K562 (cell line): ENCODE measurements around the gene MAGOHB. TPM values are rescaled to one million over a fixed set of nuclear protein-coding genes. Genes with fewer than 3 reads are reported as not detected.

Experiments
- CHCHD3 ChIP-seq: fragments of 250-450 bp; sonication (Bioruptor Pico); IDR thresholded peaks from 2 replicates; pipeline ENCODE4 v2.1.2; 2022; ENCODE audit warnings: mild to moderate bottlenecking
- CHD7 ChIP-seq: fragments of 200-600 bp; sonication (generic); IDR thresholded peaks from one replicate; pipeline ENCODE4 v1.6.1; 2012; ENCODE audit warnings: mild to moderate bottlenecking, low read depth, low read length, inconsistent platforms
- CREB1 ChIP-seq, 2 experiments: sonication (generic) in 1 of 2; formaldehyde crosslinking in 1 of 2; IDR thresholded peaks; 2 replicates each; pipeline versions ENCODE4 v1.6.1 to v1.8.0; 2012 to 2022; ENCODE audit warnings: inconsistent platforms in 1 of 2, mild to moderate bottlenecking in 1 of 2, missing genetic modification reagents in 1 of 2, moderate library complexity in 1 of 2
- ETV5 ChIP-seq: sonication (generic); formaldehyde crosslinking; IDR thresholded peaks from 2 replicates; pipeline ENCODE4 v1.4.0; 2020; ENCODE audit warnings: low read depth, mild to moderate bottlenecking, missing genetic modification reagents
- HMG20A ChIP-seq: fragments of 450-650 bp; formaldehyde crosslinking; conservative IDR thresholded peaks from 2 replicates; pipeline ENCODE4 v1.4.0; 2020; ENCODE audit warnings: mild to moderate bottlenecking, mixed read lengths
- POLR2H ChIP-seq: IDR thresholded peaks from 2 replicates; pipeline ENCODE4 v1.6.1; 2016; ENCODE audit warnings: missing genetic modification characterization, low read depth, mild to moderate bottlenecking, control low read depth, missing compliant biosample characterization, moderate library complexity
- SMAD3 ChIP-seq: fragments of 450-650 bp; formaldehyde crosslinking; conservative IDR thresholded peaks from 2 replicates; pipeline ENCODE4 v1.4.0; 2020; ENCODE audit warnings: mild to moderate bottlenecking
- SP1 ChIP-seq: sonication (generic); formaldehyde crosslinking; IDR thresholded peaks from 2 replicates; pipeline ENCODE4 v1.8.1; 2022; ENCODE audit warnings: mild to moderate bottlenecking, missing genetic modification reagents
- ZFX ChIP-seq: sonication (generic); formaldehyde crosslinking; IDR thresholded peaks from 2 replicates; pipeline ENCODE4 v1.8.0; 2022; ENCODE audit warnings: mild to moderate bottlenecking, missing genetic modification reagents, moderate library complexity
- ZKSCAN1 ChIP-seq: fragments of 150-350 bp; IDR thresholded peaks from 2 replicates; pipeline ENCODE4 v1.6.1; 2016; ENCODE audit warnings: low read depth, low read length
- ZNF133 ChIP-seq: fragments of 250-450 bp; sonication (Bioruptor Pico); IDR thresholded peaks from 2 replicates; pipeline ENCODE4 v1.4.0; 2020; ENCODE audit warnings: mild to moderate bottlenecking
- ZNF263 ChIP-seq: sonication (generic); formaldehyde crosslinking; IDR thresholded peaks from 2 replicates; pipeline ENCODE4 v1.8.0; 2022; ENCODE audit warnings: mild to moderate bottlenecking, missing genetic modification reagents, borderline replicate concordance
- ZNF830 ChIP-seq: fragments of 250-450 bp; sonication (Bioruptor Pico); IDR thresholded peaks from 2 replicates; pipeline ENCODE4 v1.5.0; 2021; ENCODE audit warnings: mild to moderate bottlenecking
- polyA plus RNA-seq, 8 experiments: library from polyadenylated mRNA; depleted of rRNA in 4 of 8; stranded (reverse) in 5 of 8; unstranded in 3 of 8; fragments of >200 nt; fragmentation: Nextera tagmentation in 2 of 8; fragmentation: Illumina TruSeq in 1 of 8; extraction: Ambion mirVana in 2 of 8; extraction: Trizol in 1 of 8; gene quantifications; 2 replicates each; pipeline versions ENCODE4 v1.2.1 to v1.2.3, GENCODE V29; 2011 to 2014; ENCODE audit warnings: inconsistent platforms in 1 of 8, missing spikeins in 1 of 8
- total RNA-seq, 7 experiments: library from RNA; depleted of rRNA in 6 of 7; stranded (reverse); fragments of >200 nt in 6 of 7; fragmentation: Illumina TruSeq in 2 of 7; extraction: Trizol in 2 of 7; gene quantifications; 2 replicates each; pipeline versions ENCODE4 v1.2.1 to v1.2.3, GENCODE V29; 2011 to 2021; ENCODE audit warnings: low replicate concordance in 1 of 7
- TF ChIP-seq, protein P1 (sequence below): fragments of 150-350 bp; conservative IDR thresholded peaks from 2 replicates; pipeline ENCODE4 v1.6.1; 2014; ENCODE audit warnings: low read length

MAGOHB gene
- total and polyA plus RNA-seq, 9 of the 15 experiments (the other 6 are each of a cell fraction or from before 2014, with no cell fraction given), result 34.5 to 177 (median 85.4) TPM

DNA sequence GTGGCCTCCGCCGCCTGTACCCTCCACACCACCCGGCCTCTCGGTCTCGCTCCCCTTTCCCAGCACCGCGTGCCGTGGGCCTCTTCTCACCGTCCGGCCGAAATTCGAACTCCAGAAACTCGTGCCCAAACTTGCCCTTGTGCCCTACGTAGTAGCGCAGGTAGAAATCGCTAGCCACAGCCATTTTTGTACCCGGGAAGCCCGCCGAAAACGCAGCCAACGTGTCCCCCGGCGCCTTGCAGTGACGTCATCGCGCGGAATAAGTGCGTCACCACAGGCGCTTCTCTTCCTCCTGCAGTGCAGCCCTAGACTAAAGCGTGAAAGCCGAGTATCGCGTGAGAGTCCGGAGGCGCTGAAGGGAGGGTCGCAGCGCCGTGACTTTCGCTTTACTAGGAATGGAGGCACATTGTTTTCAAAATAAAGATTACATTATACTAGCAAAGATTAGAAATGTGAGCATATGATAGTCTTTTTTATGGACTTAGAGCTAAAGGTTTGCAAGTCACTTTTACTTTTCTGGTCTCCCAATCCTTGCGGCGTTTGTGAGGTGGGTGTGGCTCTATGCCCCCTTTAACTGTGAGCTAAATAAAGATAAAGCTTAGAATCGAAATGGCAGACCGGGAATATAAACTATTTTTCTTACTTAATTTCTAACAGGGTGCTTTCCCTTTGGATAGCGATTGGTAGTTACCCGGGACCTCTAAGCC lies at the start of gene MAGOHB (continued):
- TF ChIP-seq, protein P1, sequence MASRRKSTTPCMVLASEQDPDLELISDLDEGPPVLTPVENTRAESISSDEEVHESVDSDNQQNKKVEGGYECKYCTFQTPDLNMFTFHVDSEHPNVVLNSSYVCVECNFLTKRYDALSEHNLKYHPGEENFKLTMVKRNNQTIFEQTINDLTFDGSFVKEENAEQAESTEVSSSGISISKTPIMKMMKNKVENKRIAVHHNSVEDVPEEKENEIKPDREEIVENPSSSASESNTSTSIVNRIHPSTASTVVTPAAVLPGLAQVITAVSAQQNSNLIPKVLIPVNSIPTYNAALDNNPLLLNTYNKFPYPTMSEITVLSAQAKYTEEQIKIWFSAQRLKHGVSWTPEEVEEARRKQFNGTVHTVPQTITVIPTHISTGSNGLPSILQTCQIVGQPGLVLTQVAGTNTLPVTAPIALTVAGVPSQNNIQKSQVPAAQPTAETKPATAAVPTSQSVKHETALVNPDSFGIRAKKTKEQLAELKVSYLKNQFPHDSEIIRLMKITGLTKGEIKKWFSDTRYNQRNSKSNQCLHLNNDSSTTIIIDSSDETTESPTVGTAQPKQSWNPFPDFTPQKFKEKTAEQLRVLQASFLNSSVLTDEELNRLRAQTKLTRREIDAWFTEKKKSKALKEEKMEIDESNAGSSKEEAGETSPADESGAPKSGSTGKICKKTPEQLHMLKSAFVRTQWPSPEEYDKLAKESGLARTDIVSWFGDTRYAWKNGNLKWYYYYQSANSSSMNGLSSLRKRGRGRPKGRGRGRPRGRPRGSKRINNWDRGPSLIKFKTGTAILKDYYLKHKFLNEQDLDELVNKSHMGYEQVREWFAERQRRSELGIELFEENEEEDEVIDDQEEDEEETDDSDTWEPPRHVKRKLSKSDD, result peak; percentile 87; the same call in 1 of the 2 replicates
- TF ChIP-seq ZFX (peak; percentile 78), ZNF263 (CRISPR knock-in tag) (no peak), CREB1 (IDR thresholded peaks at IDR 0.05) (peak; percentile 99), CREB1 (CRISPR knock-in tag; IDR thresholded peaks at IDR 0.05) (peak; percentile 99), SMAD3 (no peak), SP1 (CRISPR knock-in tag) (peak; percentile 52; the same call in 1 of the 2 replicates), ETV5 (CRISPR knock-in tag) (no peak; the same call in 1 of the 2 replicates), ZNF830 (no peak), POLR2H (tag) (peak; percentile 55; the same call in 1 of the 2 replicates), CHCHD3 (CRISPR knock-in tag) (no peak), HMG20A (CRISPR knock-in tag) (no peak), ZKSCAN1 (peak; percentile 52; the same call in 1 of the 2 replicates), ZNF133 (CRISPR knock-in tag) (no peak), CHD7 (no peak)
